ENCODE measurements around the gene CD3G.

The CD3G gene

GRCh38 chr11:118328745-118329144 is 15.4 kb upstream of the CD3G start:
- no peak for DNase-seq

- no peak for DNase-seq
Observed at GRCh38 chr11:118334745-118335144, 9.4 kb upstream of the CD3G start.

GRCh38 chr11:118338637-118339061 is 5.5 kb upstream of the CD3G start:
- peak; percentile 82 for DNase-seq

- peak; percentile 32 for DNase-seq
Observed at GRCh38 chr11:118339281-118339961, 4.7 kb upstream of the CD3G start.

GRCh38 chr11:118340449-118340848 is 3.7 kb upstream of the CD3G start:
- DNase-seq = no peak

- no peak for DNase-seq
Observed at GRCh38 chr11:118341261-118341660, 2.9 kb upstream of the CD3G start.

- no peak for DNase-seq
Observed at GRCh38 chr11:118341815-118342489, 2.2 kb upstream of the CD3G start.

- DNase-seq = peak; percentile 73
Observed at GRCh38 chr11:118342503-118343161, 1.5 kb upstream of the CD3G start, which contains the start of gene CD3D. TSS of gene CD3D (minus strand) at chr11:118342705. CDS start at chr11:118342607, 98 bp downstream.

- DNase-seq = peak; percentile 32
Observed at GRCh38 chr11:118343248-118343647, 896 bp upstream of the CD3G start.

GRCh38 chr11:118349475-118349874 is 5.3 kb downstream of the CD3G start:
- no peak for DNase-seq

- no peak for DNase-seq
Observed at GRCh38 chr11:118353084-118353710, 9.1 kb downstream of the CD3G start.

- DNase-seq = no peak
Observed at GRCh38 chr11:118358071-118358470, 13.9 kb downstream of the CD3G start.

GRCh38 chr11:118359295-118359958 is 15.3 kb downstream of the CD3G start, which contains the start of gene UBE4A:
TSS of gene UBE4A (plus strand) at chr11:118359600. CDS start at chr11:118365081, 5,481 bp downstream.
- DNase-seq = peak; percentile 96

- DNase-seq = no peak
Observed at GRCh38 chr11:118364956-118365615, 20.9 kb downstream of the CD3G start.

GRCh38 chr11:118366287-118366686 is 22.1 kb downstream of the CD3G start:
- no peak for DNase-seq

- DNase-seq = no peak
Observed at GRCh38 chr11:118370774-118371173, 26.6 kb downstream of the CD3G start.

GRCh38 chr11:118373263-118373662 is 29.1 kb downstream of the CD3G start:
- no peak for DNase-seq

GRCh38 chr11:118373871-118374270 is 29.7 kb downstream of the CD3G start:
- no peak for DNase-seq

- no peak for DNase-seq
Observed at GRCh38 chr11:118374729-118375128, 30.6 kb downstream of the CD3G start.

- DNase-seq = no peak
Observed at GRCh38 chr11:118375978-118376377, 31.8 kb downstream of the CD3G start.

- no peak for DNase-seq
Observed at GRCh38 chr11:118379497-118379896, 35.4 kb downstream of the CD3G start.

GRCh38 chr11:118380571-118380970 is 36.4 kb downstream of the CD3G start:
- no peak for DNase-seq

Measured in activated naive CD4-positive, alpha-beta T cell treated with anti-CD3 and anti-CD28 coated beads, Interleukin-2, amount 50 U/mL, for 16 hours (primary cell).